H9 (cell line): ENCODE results near the gene ATP7B. TPM values are rescaled to one million over a fixed set of nuclear protein-coding genes. Genes with fewer than 3 reads are reported as not detected.

Experiments used
- DNase-seq: peaks from one replicate; pipeline ENCODE4 v3.0.0-alpha.2; 2017
- H2AFZ ChIP-seq: one replicate; pipeline ENCODE4 v1.6.1; 2013; ENCODE audit warnings: mild to moderate bottlenecking, low read length, control low read depth, moderate library complexity
- H2AK5ac ChIP-seq: 2 replicates; pipeline ENCODE4 v1.6.1; 2013; ENCODE audit warnings: low read length, control low read depth, mixed read lengths; ENCODE audit not compliant: insufficient read length
- H2BK120ac ChIP-seq: one replicate; pipeline ENCODE4 v1.6.1; 2013; ENCODE audit warnings: low read depth, mild to moderate bottlenecking, low read length, control low read depth, inconsistent platforms; ENCODE audit not compliant: poor library complexity, severe bottlenecking
- H2BK12ac ChIP-seq: 2 replicates; pipeline ENCODE4 v1.6.1; 2013; ENCODE audit warnings: low read length, control low read depth, mixed read lengths, low read depth; ENCODE audit not compliant: insufficient read length
- H2BK15ac ChIP-seq: 2 replicates; pipeline ENCODE4 v1.6.1; 2013; ENCODE audit warnings: low read depth, low read length, control low read depth
- H2BK20ac ChIP-seq: one replicate; pipeline ENCODE4 v1.6.1; 2013; ENCODE audit warnings: low read depth, mild to moderate bottlenecking, low read length, control low read depth, inconsistent platforms; ENCODE audit not compliant: poor library complexity, severe bottlenecking
- H2BK5ac ChIP-seq: 2 replicates; pipeline ENCODE4 v1.6.1; 2013; ENCODE audit warnings: low read length, control low read depth, mixed read lengths; ENCODE audit not compliant: insufficient read length
- H3K14ac ChIP-seq: 2 replicates; pipeline ENCODE4 v1.6.1; 2013; ENCODE audit warnings: low read length, control low read depth; ENCODE audit not compliant: insufficient read depth
- H3K18ac ChIP-seq: 2 replicates; pipeline ENCODE4 v1.6.1; 2013; ENCODE audit warnings: low read depth, mild to moderate bottlenecking, mixed read lengths, low read length, control low read depth; ENCODE audit not compliant: insufficient read length
- H3K23ac ChIP-seq: 2 replicates; pipeline ENCODE4 v1.6.1; 2013; ENCODE audit warnings: low read length, control low read depth, mixed read lengths, low read depth; ENCODE audit not compliant: insufficient read length
- H3K23me2 ChIP-seq: 2 replicates; pipeline ENCODE4 v1.6.1; 2013; ENCODE audit warnings: low read depth, mild to moderate bottlenecking, mixed read lengths, low read length, control low read depth; ENCODE audit not compliant: insufficient read length, poor library complexity, severe bottlenecking
- H3K27ac ChIP-seq: 2 replicates; pipeline ENCODE4 v1.5.1; 2013; ENCODE audit warnings: low read length, control low read depth, mixed read lengths, low read depth; ENCODE audit not compliant: insufficient read length
- H3K27me3 ChIP-seq: 2 replicates; pipeline ENCODE4 v1.6.1; 2013; ENCODE audit warnings: low read length, control low read depth, inconsistent platforms; ENCODE audit not compliant: insufficient read depth
- H3K4ac ChIP-seq: 2 replicates; pipeline ENCODE4 v1.6.1; 2013; ENCODE audit warnings: low read depth, mild to moderate bottlenecking, control low read depth, inconsistent platforms, low read length, moderate library complexity
- H3K4me1 ChIP-seq: 2 replicates; pipeline ENCODE4 v1.6.1; 2013; ENCODE audit warnings: low read length, control low read depth, inconsistent platforms; ENCODE audit not compliant: insufficient read depth
- H3K4me2 ChIP-seq: 2 replicates; pipeline ENCODE4 v1.6.1; 2013; ENCODE audit warnings: low read length, control low read depth, mixed read lengths; ENCODE audit not compliant: insufficient read length, insufficient read depth
- H3K56ac ChIP-seq: 2 replicates; pipeline ENCODE4 v1.6.1; 2013; ENCODE audit warnings: low read depth, mild to moderate bottlenecking, mixed read lengths, low read length, control low read depth; ENCODE audit not compliant: insufficient read length
- H3K79me1 ChIP-seq: 2 replicates; pipeline ENCODE4 v1.6.1; 2013; ENCODE audit warnings: low read depth, mild to moderate bottlenecking, moderate library complexity, low read length, control low read depth, inconsistent platforms; ENCODE audit not compliant: insufficient read depth, poor library complexity, severe bottlenecking
- H3K79me2 ChIP-seq: 2 replicates; pipeline ENCODE4 v1.6.1; 2013; ENCODE audit warnings: low read length, control low read depth, inconsistent platforms; ENCODE audit not compliant: insufficient read depth
- H3K9ac ChIP-seq: 2 replicates; pipeline ENCODE4 v1.6.1; 2013; ENCODE audit warnings: low read length, control low read depth, mixed read lengths; ENCODE audit not compliant: insufficient read length; ENCODE audit errors: extremely low read depth
- H3K9me3 ChIP-seq: one replicate; pipeline ENCODE4 v1.6.1; 2013; ENCODE audit warnings: low read depth, low read length, inconsistent platforms; ENCODE audit not compliant: control insufficient read depth
- H3T11ph ChIP-seq: one replicate; pipeline ENCODE4 v1.6.1; 2013; ENCODE audit warnings: mild to moderate bottlenecking, low read length, control low read depth, inconsistent platforms
- H4K20me1 ChIP-seq: one replicate; pipeline ENCODE4 v1.6.1; 2013; ENCODE audit not compliant: control insufficient read depth, insufficient read length, insufficient read depth
- H4K5ac ChIP-seq: 2 replicates; pipeline ENCODE4 v1.6.1; 2013; ENCODE audit warnings: low read depth, mild to moderate bottlenecking, mixed read lengths, low read length, control low read depth; ENCODE audit not compliant: insufficient read length
- H4K8ac ChIP-seq: replicated peaks from 2 replicates; pipeline ENCODE4 v1.6.1; 2013; ENCODE audit warnings: low read length, control low read depth, mixed read lengths, low read depth; ENCODE audit not compliant: insufficient read length
- H4K91ac ChIP-seq: 2 replicates; pipeline ENCODE4 v1.6.1; 2013; ENCODE audit warnings: low read depth, mild to moderate bottlenecking, moderate library complexity, mixed read lengths, low read length, control low read depth; ENCODE audit not compliant: insufficient read length
- H3K27ac Mint-ChIP-seq, 3 experiments: 2 replicates in 2 of 3; 3 replicates in 1 of 3; pipeline ENCODE4 v1.8.0; 2020 to 2021; ENCODE audit warnings: mixed read lengths in 3 of 3, mild to moderate bottlenecking in 1 of 3, moderate library complexity in 1 of 3
- H3K27me3 Mint-ChIP-seq: 2 replicates; pipeline ENCODE4 v1.8.0; 2021; ENCODE audit warnings: low read depth, mild to moderate bottlenecking, moderate library complexity, mixed read lengths
- H3K36me3 Mint-ChIP-seq, 3 experiments: 2 replicates in 2 of 3; 3 replicates in 1 of 3; pipeline ENCODE4 v1.8.0; 2020 to 2021; ENCODE audit warnings: low read depth in 3 of 3, mixed read lengths in 3 of 3; ENCODE audit not compliant: insufficient read depth in 1 of 3
- H3K4me1 Mint-ChIP-seq, 2 experiments: 2 replicates each; pipeline ENCODE4 v1.8.0; 2020; ENCODE audit warnings: mixed read lengths in 2 of 2
- H3K4me3 Mint-ChIP-seq, 2 experiments: 2 replicates in 1 of 2; 3 replicates in 1 of 2; pipeline ENCODE4 v1.8.0; 2020 to 2021; ENCODE audit warnings: mild to moderate bottlenecking in 2 of 2, mixed read lengths in 2 of 2, moderate library complexity in 1 of 2
- H3K9me3 Mint-ChIP-seq, 2 experiments: 2 replicates in 1 of 2; 3 replicates in 1 of 2; pipeline ENCODE4 v1.8.0; 2020; ENCODE audit warnings: mild to moderate bottlenecking in 2 of 2, mixed read lengths in 2 of 2, moderate library complexity in 1 of 2
- CTCF ChIP-seq: fragments of 200-600 bp; sonication (generic); conservative IDR thresholded peaks from 3 replicates; pipeline ENCODE4 v1.8.0; 2021; ENCODE audit warnings: antibody characterized with exemption, mild to moderate bottlenecking
- WGBS: extraction: QIAGEN DNeasy Blood & Tissue Kit; methylation state at CpG from one replicate; pipeline ENCODE4 v1.1.7; 2013; ENCODE audit warnings: missing lambda C conversion rate, low lambda C conversion rate, mixed read lengths; ENCODE audit not compliant: insufficient read length; ENCODE audit errors: extremely low coverage; 5-methylcytosine and 5-hydroxymethylcytosine counted together
- total RNA-seq: library from RNA; stranded (reverse); gene quantifications from 2 replicates; pipeline ENCODE4 v1.2.1, GENCODE V29; 2021

Gene ATP7B
- total RNA-seq, 1 experiment from 2014 or later, result 5.8 TPM

GRCh38 chr13:51916051-51916818, 95.0 kb downstream of the ATP7B start:
- Histone ChIP-seq H2BK20ac (no peak overlapping the region), H3K4me1 (no peaks in the 10 kb centered on the region), H3K23me2 (no peaks in the 10 kb centered on the region), H2BK5ac (no peak overlapping the region), H3K18ac (no peak overlapping the region), H4K8ac (no peak overlapping the region), H2AFZ (no peak overlapping the region), H3K4me2 (no peak overlapping the region), H2BK120ac (no peak overlapping the region), H3K23ac (no peak overlapping the region), H3K14ac (no peak overlapping the region), H2AK5ac (no peak overlapping the region), H2BK12ac (no peak overlapping the region), H4K5ac (no peak overlapping the region), H3K79me1 (no peaks in the 10 kb centered on the region), H3K27me3 (no peaks in the 10 kb centered on the region), H3T11ph (no peak overlapping the region), H3K4ac (no peak overlapping the region), H4K91ac (no peak overlapping the region), H3K9ac (no peak overlapping the region), H3K56ac (no peak overlapping the region), H3K27ac (no peak overlapping the region), H4K20me1 (no peaks in the 10 kb centered on the region), H2BK15ac (no peak overlapping the region), H3K9me3 (no peaks in the 10 kb centered on the region), H3K79me2 (no peaks in the 10 kb centered on the region)
- Mint-ChIP-seq H3K9me3 (no peaks in the 10 kb centered on the region), H3K27ac (no peak overlapping the region), H3K27me3 (no peaks in the 10 kb centered on the region; the same call in 1 of the 2 replicates), H3K4me3 (no peak overlapping the region), H3K36me3 (no peaks in the 10 kb centered on the region), H3K4me1 (peaks cover 5 to 8% of the 10 kb centered on the region in 2 experiments)
- DNase-seq, result no peak
- WGBS, result no CpG with 5 or more reads among the region's 7 CpGs
- TF ChIP-seq CTCF, result no peak
